ENCODE measurements around the gene CPXM1. TPM values are rescaled to one million over a fixed set of nuclear protein-coding genes. Genes with fewer than 3 reads are reported as not detected.
"Not testable (repeated sequence)": the region's sequence is repeated elsewhere in the genome, so short reads cannot be mapped to it uniquely, and the experiment has no call there.

The CPXM1 gene
- polyA plus RNA-seq, 3 donors from 2014 or later: 0.74 to 1.2 TPM; not detected in 1

GRCh38 chr20:2836035-2836434 lies 35.6 kb upstream of the CPXM1 start:
- Mint-ChIP-seq H3K9me3 (no peaks in the 10 kb centered on the region), H3K27ac (no peak overlapping the region), H3K4me1 (peaks cover 10 to 22% of the 10 kb centered on the region in 2 donors), H3K4me3 (no peak overlapping the region), H3K27me3 (ENCODE audit: low read depth in 3 of 3) (peaks cover 0 to 12% (median 3%) of the 10 kb centered on the region in 3 donors), H3K36me3 (peaks cover 9 to 14% (median 9%) of the 10 kb centered on the region in 3 donors)
- DNase-seq: no peak

DNA sequence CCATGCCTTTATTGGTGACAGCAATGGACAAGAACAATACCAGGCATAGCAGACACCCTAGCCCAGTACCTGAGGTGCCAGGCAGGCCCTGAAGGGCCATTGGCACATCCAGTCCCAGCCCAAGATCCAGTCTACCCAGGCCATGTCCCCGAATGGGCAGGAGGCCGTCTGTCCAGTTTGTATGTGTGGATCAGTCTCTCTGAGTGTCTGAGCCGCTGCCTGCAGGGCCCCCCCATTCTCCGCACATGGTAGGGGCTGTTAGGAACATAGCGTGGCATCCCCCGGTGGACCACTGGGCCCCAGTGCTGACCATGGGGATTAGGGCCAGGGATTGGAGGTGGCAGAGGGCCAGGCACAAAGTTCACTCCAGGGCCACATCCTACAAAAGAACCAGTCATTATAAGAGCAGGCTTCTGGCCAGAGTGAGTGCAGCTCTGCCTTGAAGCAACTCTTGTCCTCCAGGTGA lies 34.9 kb upstream of the CPXM1 start:
- Mint-ChIP-seq H3K27ac (no peak overlapping the region), H3K9me3 (no peaks in the 10 kb centered on the region), H3K4me1 (peaks cover 9 to 20% of the 10 kb centered on the region in 2 donors), H3K36me3 (peaks cover 9 to 14% (median 9%) of the 10 kb centered on the region in 3 donors), H3K4me3 (no peak overlapping the region), H3K27me3 (ENCODE audit: low read depth in 3 of 3) (peaks cover 0 to 12% (median 2%) of the 10 kb centered on the region in 3 donors)
- no peak for DNase-seq

DNA sequence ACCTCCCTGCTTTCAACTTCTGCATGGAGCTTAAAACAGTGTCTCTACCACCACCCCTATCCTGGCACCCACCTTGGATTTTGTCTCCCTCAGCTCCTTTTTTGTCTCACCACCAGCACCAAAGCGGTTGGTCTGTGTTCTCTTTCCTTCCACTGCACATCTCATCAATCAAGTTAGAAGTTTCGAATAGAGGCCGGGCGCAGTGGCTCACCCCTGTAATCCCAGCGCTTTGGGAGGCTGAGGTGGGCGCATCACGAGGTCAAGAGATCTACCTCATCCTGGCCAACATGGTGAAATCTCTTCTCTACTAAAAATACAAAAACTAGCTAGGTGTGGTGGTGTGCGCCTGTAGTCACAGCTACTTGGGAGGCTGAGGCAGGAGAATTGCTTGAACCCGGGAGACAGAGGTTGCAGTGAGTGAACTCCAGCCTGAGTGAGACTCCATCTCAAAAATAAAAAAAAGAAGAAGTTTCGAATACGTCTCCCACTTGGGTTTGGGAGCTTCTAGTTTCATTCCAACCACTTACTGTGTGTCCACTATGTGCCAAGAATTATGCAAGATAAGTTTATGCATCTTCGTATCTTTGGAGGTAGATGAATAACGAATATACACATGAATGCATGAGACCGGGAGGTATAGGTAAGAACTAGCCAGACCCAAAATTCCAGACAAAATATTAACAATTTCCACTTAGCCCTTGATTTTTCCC lies 34.1 kb upstream of the CPXM1 start:
- Mint-ChIP-seq H3K36me3 (peaks cover 9 to 14% (median 9%) of the 10 kb centered on the region in 3 donors), H3K4me1 (peaks cover 7 to 17% of the 10 kb centered on the region in 2 donors), H3K27ac (no peak overlapping the region), H3K9me3 (no peaks in the 10 kb centered on the region), H3K27me3 (ENCODE audit: low read depth in 3 of 3) (peaks cover 0 to 12% (median 2%) of the 10 kb centered on the region in 3 donors), H3K4me3 (no peak overlapping the region)
- no peak for DNase-seq

DNA sequence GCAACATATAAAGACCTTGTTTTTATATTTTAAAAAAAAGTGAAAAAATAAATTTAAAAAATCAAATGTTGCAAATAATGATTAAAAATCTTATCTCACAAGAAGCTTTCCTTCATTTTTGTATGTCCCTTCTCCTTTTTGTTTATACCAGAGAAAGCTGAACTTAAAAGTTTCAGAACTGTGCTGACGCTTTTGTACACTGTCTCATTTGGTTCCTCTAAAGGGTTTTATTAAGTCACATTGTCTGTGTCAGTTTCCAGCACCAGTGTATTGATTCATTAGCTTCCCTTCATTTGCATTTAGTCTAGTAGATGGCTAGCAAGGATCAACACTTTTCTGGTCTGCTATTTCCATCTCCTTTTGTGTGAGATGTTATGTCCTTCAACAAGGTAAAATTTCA lies 33.3 kb upstream of the CPXM1 start:
- H3K36me3 Mint-ChIP-seq: peaks cover 9 to 14% (median 9%) of the 10 kb centered on the region in 3 donors

DNA sequence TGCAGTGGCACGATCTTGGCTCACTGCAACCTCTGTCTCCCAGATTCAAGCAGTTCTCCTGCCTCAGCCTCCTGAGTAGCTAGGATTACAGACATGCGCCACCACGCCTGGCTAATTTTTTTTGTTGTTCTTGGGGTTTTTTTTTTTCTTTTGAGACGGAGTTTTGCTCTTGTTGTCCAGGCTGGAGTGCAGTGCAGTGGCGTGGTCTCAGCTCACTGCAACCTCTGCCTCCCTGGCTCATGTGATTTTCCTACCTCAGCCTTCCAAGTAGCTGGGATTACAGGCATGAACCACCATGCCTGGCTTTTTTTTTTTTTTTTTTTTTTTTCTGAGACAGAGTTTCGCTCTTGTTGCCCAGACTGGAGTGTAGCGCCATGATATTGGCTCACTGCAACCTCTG lies 30.8 kb upstream of the CPXM1 start:
- peaks cover 10 to 11% of the 10 kb centered on the region in 2 donors for H3K4me1 Mint-ChIP-seq

More for the DNA sequence above, 33.3 kb upstream of the CPXM1 start:
- Mint-ChIP-seq H3K9me3 (no peaks in the 10 kb centered on the region), H3K4me3 (no peak overlapping the region), H3K27ac (no peak overlapping the region), H3K4me1 (peaks cover 0 to 12% of the 10 kb centered on the region in 2 donors), H3K27me3 (ENCODE audit: low read depth in 3 of 3) (peaks cover 3 to 8% (median 4%) of the 10 kb centered on the region in 3 donors)
- no peak for DNase-seq

DNA sequence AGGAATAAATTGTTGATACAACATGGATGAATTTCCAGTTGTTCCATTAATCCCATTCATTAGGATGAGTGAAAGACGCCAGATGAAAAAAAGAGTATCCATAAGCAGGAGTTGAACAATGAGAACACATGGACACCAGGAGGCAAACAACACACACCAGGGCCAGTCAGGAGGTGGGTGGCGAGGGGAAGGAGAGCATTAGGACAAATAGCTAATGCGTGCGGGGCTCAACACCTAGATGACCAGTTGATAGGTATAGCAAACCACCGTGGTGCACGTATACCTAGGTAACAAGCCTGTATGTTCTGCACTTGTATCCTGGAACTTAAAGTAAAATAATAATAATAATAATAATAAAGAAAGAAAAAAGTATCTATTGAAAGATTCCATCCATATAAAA lies 28.9 kb upstream of the CPXM1 start:
- Mint-ChIP-seq H3K36me3 (peaks cover 0 to 4% (median 0%) of the 10 kb centered on the region in 3 donors), H3K27me3 (ENCODE audit: low read depth in 3 of 3) (peaks cover 3 to 7% (median 6%) of the 10 kb centered on the region in 3 donors), H3K9me3 (no peaks in the 10 kb centered on the region), H3K27ac (no peak overlapping the region), H3K4me3 (no peak overlapping the region), H3K4me1 (peaks cover 17 to 18% of the 10 kb centered on the region in 2 donors)
- DNase-seq: no peak

More for the DNA sequence above, 30.8 kb upstream of the CPXM1 start:
- not testable (repeated sequence) for H3K9me3 Mint-ChIP-seq; H3K27me3 Mint-ChIP-seq (ENCODE audit: low read depth in 3 of 3); H3K36me3 Mint-ChIP-seq; DNase-seq; H3K27ac Mint-ChIP-seq; H3K4me3 Mint-ChIP-seq

GRCh38 chr20:2826655-2827054 lies 26.2 kb upstream of the CPXM1 start:
- Mint-ChIP-seq H3K9me3 (no peaks in the 10 kb centered on the region), H3K27me3 (ENCODE audit: low read depth in 3 of 3) (peaks cover 3 to 9% (median 8%) of the 10 kb centered on the region in 3 donors), H3K36me3 (peaks cover 0 to 4% (median 0%) of the 10 kb centered on the region in 3 donors), H3K4me3 (peak overlapping the region in 3 of 5 donors; percentile 13 to 53 (median 50)), H3K27ac (no peak overlapping the region), H3K4me1 (peaks cover 23 to 25% of the 10 kb centered on the region in 2 donors)
- no peak for DNase-seq

DNA sequence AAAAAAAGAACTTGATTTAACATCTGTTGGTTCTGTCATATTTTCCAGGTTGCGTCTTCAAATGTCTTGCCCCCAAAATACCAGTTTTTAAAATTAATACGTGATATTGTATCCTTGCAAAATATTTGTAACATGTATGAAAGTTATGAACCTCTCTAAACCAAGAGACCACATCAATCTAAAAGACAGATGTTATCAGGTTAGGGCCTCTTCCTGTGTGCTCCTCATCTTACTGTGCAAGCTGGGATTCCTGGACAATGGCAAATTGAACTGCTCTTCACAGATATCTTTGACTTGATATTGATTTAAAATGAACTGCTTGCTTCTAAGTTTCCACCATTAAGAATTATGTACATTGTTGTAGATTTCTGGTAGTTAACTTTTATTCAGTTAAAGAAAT lies 25.3 kb upstream of the CPXM1 start:
- H3K9me3 Mint-ChIP-seq: no peaks in the 10 kb centered on the region
- H3K36me3 Mint-ChIP-seq: peaks cover 0 to 4% (median 0%) of the 10 kb centered on the region in 3 donors
- H3K4me1 Mint-ChIP-seq: peaks cover 26 to 28% of the 10 kb centered on the region in 2 donors
- peak overlapping the region in 4 of 6 donors; percentile 7 to 50 (median 36) for H3K27ac Mint-ChIP-seq
- peak in 2 of 3 donors; percentile 14 to 17 for DNase-seq
- H3K4me3 Mint-ChIP-seq: peak overlapping the region; percentile 31 to 70 (median 53)
- H3K27me3 Mint-ChIP-seq (ENCODE audit: low read depth in 3 of 3): peaks cover 3 to 11% (median 9%) of the 10 kb centered on the region in 3 donors

- Mint-ChIP-seq H3K27ac (peak overlapping the region in 1 of 6 donors; percentile 49), H3K27me3 (ENCODE audit: low read depth in 3 of 3) (peaks cover 2 to 9% (median 6%) of the 10 kb centered on the region in 3 donors), H3K4me3 (peak overlapping the region; percentile 62 to 75 (median 66))
Measured at GRCh38 chr20:2822073-2822472, 21.6 kb upstream of the CPXM1 start.

GRCh38 chr20:2820896-2821869 lies 20.8 kb upstream of the CPXM1 start:
- Mint-ChIP-seq H3K4me3 (peak overlapping the region; percentile 62 to 78 (median 72)), H3K36me3 (peaks cover 0 to 4% (median 0%) of the 10 kb centered on the region in 3 donors), H3K27ac (peak overlapping the region in 2 of 6 donors; percentile 24 to 73), H3K27me3 (ENCODE audit: low read depth in 3 of 3) (peaks cover 2 to 9% (median 6%) of the 10 kb centered on the region in 3 donors), H3K4me1 (peaks cover 26 to 31% of the 10 kb centered on the region in 2 donors), H3K9me3 (no peaks in the 10 kb centered on the region)
- DNase-seq: no peak

More at GRCh38 chr20:2822073-2822472, 21.6 kb upstream of the CPXM1 start:
- peak; percentile 70 to 79 (median 75) for DNase-seq
- Mint-ChIP-seq H3K36me3 (peaks cover 0 to 4% (median 0%) of the 10 kb centered on the region in 3 donors), H3K9me3 (no peaks in the 10 kb centered on the region), H3K4me1 (peaks cover 35 to 37% of the 10 kb centered on the region in 2 donors)

GRCh38 chr20:2820084-2820895 lies 19.9 kb upstream of the CPXM1 start:
- no peak for DNase-seq
- Mint-ChIP-seq H3K4me1 (peaks cover 18 to 25% of the 10 kb centered on the region in 2 donors), H3K4me3 (peak overlapping the region; percentile 33 to 57 (median 39)), H3K9me3 (no peaks in the 10 kb centered on the region), H3K27me3 (ENCODE audit: low read depth in 3 of 3) (peaks cover 2 to 9% (median 6%) of the 10 kb centered on the region in 3 donors), H3K36me3 (no peaks in the 10 kb centered on the region), H3K27ac (no peak overlapping the region)

GRCh38 chr20:2817891-2818595 lies 17.6 kb upstream of the CPXM1 start:
- Mint-ChIP-seq H3K4me3 (no peak overlapping the region), H3K27ac (peak overlapping the region in 1 of 6 donors; percentile 57), H3K9me3 (peaks cover 0 to 2% (median 0%) of the 10 kb centered on the region in 6 donors), H3K4me1 (peaks cover 18 to 27% of the 10 kb centered on the region in 2 donors), H3K36me3 (peaks cover 0 to 3% (median 3%) of the 10 kb centered on the region in 3 donors), H3K27me3 (ENCODE audit: low read depth in 3 of 3) (peaks cover 2 to 9% (median 6%) of the 10 kb centered on the region in 3 donors)
- no peak for DNase-seq
